Stimulated activated CD8-positive, alpha-beta memory T cell treated with anti-CD3 and anti-CD28 coated beads, Interleukin-4, amount 100 ng/mL, for 48 hours (primary cell): ENCODE data around the gene CST11.
A peak's percentile ranks its signal among the peaks of the same experiment; 100 is the strongest.

Experiments used
- DNase-seq: peaks from one replicate; pipeline ENCODE4 v3.0.0-alpha.2; 2020

CST11 gene

GRCh38 chr20:23453549-23454543 is 1.2 kb upstream of the CST11 start:
- no peak for DNase-seq

GRCh38 chr20:23451956-23452487 is 654 bp downstream of the CST11 start:
- DNase-seq, result no peak

- no peak for DNase-seq
Measured at GRCh38 chr20:23450877-23451276, 1.8 kb downstream of the CST11 start.

- DNase-seq, result no peak
Measured at GRCh38 chr20:23449421-23449820, 3.3 kb downstream of the CST11 start.

GRCh38 chr20:23448167-23448566 is 4.5 kb downstream of the CST11 start:
- DNase-seq, result no peak

- peak; percentile 67 for DNase-seq
Measured at GRCh38 chr20:23446505-23446904, 6.2 kb downstream of the CST11 start.

GRCh38 chr20:23445596-23446217 is 7.0 kb downstream of the CST11 start:
- no peak for DNase-seq

- no peak for DNase-seq
Measured at GRCh38 chr20:23444859-23445258, 7.8 kb downstream of the CST11 start.

- no peak for DNase-seq
Measured at GRCh38 chr20:23442436-23442835, 10.2 kb downstream of the CST11 start.

GRCh38 chr20:23441850-23442313 is 10.8 kb downstream of the CST11 start:
- peak; percentile 80 for DNase-seq

GRCh38 chr20:23440004-23440403 is 12.7 kb downstream of the CST11 start:
- no peak for DNase-seq

GRCh38 chr20:23438661-23439060 is 14.0 kb downstream of the CST11 start:
- DNase-seq, result no peak

- DNase-seq, result no peak
Measured at GRCh38 chr20:23437126-23437899, 15.4 kb downstream of the CST11 start.

GRCh38 chr20:23436681-23437080 is 16.0 kb downstream of the CST11 start:
- DNase-seq, result no peak

- DNase-seq, result no peak
Measured at GRCh38 chr20:23435626-23436539, 16.8 kb downstream of the CST11 start.

GRCh38 chr20:23434521-23435313 is 18.0 kb downstream of the CST11 start:
- no peak for DNase-seq

GRCh38 chr20:23433628-23434027 is 19.0 kb downstream of the CST11 start:
- DNase-seq, result no peak

GRCh38 chr20:23425129-23425528 is 27.5 kb downstream of the CST11 start:
- no peak for DNase-seq

- peak; percentile 94 for DNase-seq
Measured at GRCh38 chr20:23420943-23421931, 31.4 kb downstream of the CST11 start, which contains the start of gene NAPB. NAPB (minus strand) TSS chr20:23421488; CDS start chr20:23421402, 86 bp downstream.
